Psoas muscle (tissue), 8 donors: Measurements from ENCODE around the gene PCSK5. TPM values are rescaled to one million over a fixed set of nuclear protein-coding genes. Genes with fewer than 3 reads are reported as not detected.
"Not testable (repeated sequence)": the region's sequence is repeated elsewhere in the genome, so short reads cannot be mapped to it uniquely, and the experiment has no call there.

Experiments
- ATAC-seq, 4 donors: fragments of 200-7000 bp; cut with Tn5 transposase; one replicate each; pipeline ENCODE4 v1.9.1; 2020; ENCODE audit warnings: moderate library complexity in 3 of 4, mild to moderate bottlenecking in 2 of 4
- DNase-seq, 2 donors: peaks; one replicate each; pipeline ENCODE4 v3.0.0-alpha.2; 2020
- H3K27ac ChIP-seq: fragments of 200-600 bp; one replicate; pipeline ENCODE4 v1.8.0; 2022
- H3K27me3 ChIP-seq, 3 donors: fragments of 200-600 bp in 1 of 3; one replicate each; pipeline versions ENCODE4 v1.6.1 to v1.8.0; 2013 to 2022; ENCODE audit warnings: low read length in 2 of 3, mild to moderate bottlenecking in 2 of 3, moderate library complexity in 1 of 3; ENCODE audit not compliant: insufficient read depth in 3 of 3
- H3K36me3 ChIP-seq, 2 donors: fragments of 200-600 bp in 1 of 2; one replicate each; pipeline versions ENCODE4 v1.6.1 to v1.8.0; 2013 to 2022; ENCODE audit warnings: low read depth in 1 of 2, mild to moderate bottlenecking in 1 of 2, moderate library complexity in 1 of 2; ENCODE audit not compliant: insufficient read depth in 1 of 2
- H3K4me1 ChIP-seq: fragments of 200-600 bp; one replicate; pipeline ENCODE4 v1.8.0; 2022
- H3K4me3 ChIP-seq: fragments of 200-600 bp; one replicate; pipeline ENCODE4 v1.8.0; 2022; ENCODE audit warnings: mild to moderate bottlenecking
- H3K9me3 ChIP-seq: fragments of 200-600 bp; one replicate; pipeline ENCODE4 v1.8.0; 2022
- CTCF ChIP-seq: fragments of 200-600 bp; IDR thresholded peaks from one replicate; pipeline ENCODE4 v1.8.0; 2022; ENCODE audit warnings: antibody characterized with exemption
- WGBS, 3 donors: extraction: QIAGEN DNeasy Blood & Tissue Kit; methylation state at CpG; one replicate each; pipeline versions ENCODE4 v1.1.6 to v1.1.7; 2013; 5-methylcytosine and 5-hydroxymethylcytosine counted together
- intact Hi-C, 2 donors: fragments of 100-400 bp; cut with DNase I; formaldehyde crosslinking; loops; one replicate each; pipeline versions ENCODE4 v1.11.0 to v1.14.2; 2022
- polyA plus RNA-seq, 3 donors: library from polyadenylated mRNA; stranded (reverse); fragments of 200-250 nt; gene quantifications; one replicate each; pipeline ENCODE4 v1.2.3, GENCODE V29; 2013
- total RNA-seq, 4 donors: library from RNA; stranded (reverse); fragmentation: NEBNext Ultra II Directional in 2 of 4; extraction: Animal tissue kit (Norgen Biotek cat#: 25700) in 2 of 4; gene quantifications; one replicate each; pipeline versions ENCODE4 v1.2.1 to v1.2.4, GENCODE V29; 2021 to 2023
- donor health status: healthy with polysubstance abuse.
- donor health status: DM: no; HTN: no; CAD: no; lungs with moderate emphysema.
- donor health status: Bipolar disorder and iron deficiency.
- donor health status: healthy.
- donor health status: DM: yes; HTN: yes; CAD: no.
- donor health status: DM: no; HTN: no; CAD: no.
- donor health status: DM: no; HTN: no; CAD: no.
- donor health status: DM: yes; HTN: yes; CAD: no.

The PCSK5 gene
- total and polyA plus RNA-seq, 7 donors = 0.75 to 4.4 (median 2.3) TPM

DNA sequence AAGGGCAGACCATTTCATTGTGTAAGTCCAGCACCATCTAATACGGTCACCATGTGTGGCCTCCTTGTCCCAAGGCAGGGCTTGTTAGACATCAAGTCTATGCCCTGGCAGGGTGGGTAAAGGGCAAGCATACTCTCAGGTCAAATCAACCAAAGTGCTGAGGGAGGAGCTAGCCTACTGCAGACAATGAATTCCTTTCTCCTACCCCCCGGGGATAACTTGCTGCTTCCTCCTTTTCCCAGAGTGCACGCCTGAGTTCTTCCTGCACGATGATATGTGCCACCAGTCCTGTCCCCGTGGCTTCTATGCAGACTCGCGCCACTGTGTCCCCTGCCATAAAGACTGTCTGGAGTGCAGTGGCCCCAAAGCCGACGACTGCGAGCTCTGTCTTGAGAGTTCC lies 432.3 kb downstream of the PCSK5 start:
- H3K36me3 ChIP-seq = no peaks in the 10 kb centered on the region
- no peak overlapping the region for H3K27ac ChIP-seq
- WGBS, 3 donors = 65 to 73% (median 69%) methylated on average over 10 of the region's 10 CpGs
- TF ChIP-seq CTCF = no peak
- no peak overlapping the region for H3K4me3 ChIP-seq
- DNase-seq (no peak), ATAC-seq (no peak)
- no peaks in the 10 kb centered on the region for H3K9me3 ChIP-seq
- intact Hi-C loops = no loop called here
- H3K4me1 ChIP-seq = no peaks in the 10 kb centered on the region
- no peaks in the 10 kb centered on the region for H3K27me3 ChIP-seq

GRCh38 chr9:76323490-76323889 lies 433.0 kb downstream of the PCSK5 start:
- no peak overlapping the region for H3K4me3 ChIP-seq
- no peaks in the 10 kb centered on the region for H3K27me3 ChIP-seq
- intact Hi-C loops = no loop called here
- DNase-seq (no peak), ATAC-seq (no peak)
- H3K36me3 ChIP-seq = no peaks in the 10 kb centered on the region
- no peak overlapping the region for H3K27ac ChIP-seq
- WGBS, 3 donors = 67 to 81% (median 78%) methylated on average over 2 of the region's 2 CpGs
- no peaks in the 10 kb centered on the region for H3K9me3 ChIP-seq
- H3K4me1 ChIP-seq = no peaks in the 10 kb centered on the region
- TF ChIP-seq CTCF = no peak

DNA sequence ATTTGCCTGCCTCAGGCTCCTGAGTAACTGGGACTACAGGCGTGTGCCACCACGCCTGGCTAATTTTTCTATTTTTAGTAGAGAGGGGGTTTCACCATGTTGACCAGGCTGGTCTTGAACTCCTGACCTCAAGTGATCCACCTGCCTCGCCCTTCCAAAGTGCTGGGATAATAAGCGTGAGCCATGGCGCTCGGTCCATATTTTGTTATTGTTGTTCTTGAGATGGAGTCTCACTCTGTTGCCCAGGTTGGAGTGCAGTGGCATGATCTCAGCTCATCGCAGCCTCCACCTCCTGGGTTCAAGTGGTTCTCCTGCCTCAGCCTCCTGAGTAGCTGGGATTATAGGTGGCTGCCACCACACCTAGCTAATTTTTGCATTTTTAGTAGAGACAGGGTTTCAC lies 433.6 kb downstream of the PCSK5 start:
- H3K4me3 ChIP-seq, ATAC-seq, H3K36me3 ChIP-seq, H3K4me1 ChIP-seq, H3K27me3 ChIP-seq, H3K9me3 ChIP-seq, intact Hi-C loops, DNase-seq, H3K27ac ChIP-seq: not testable (repeated sequence)
- WGBS, 3 donors = 85 to 93% (median 90%) methylated on average over 7 of the region's 7 CpGs

DNA sequence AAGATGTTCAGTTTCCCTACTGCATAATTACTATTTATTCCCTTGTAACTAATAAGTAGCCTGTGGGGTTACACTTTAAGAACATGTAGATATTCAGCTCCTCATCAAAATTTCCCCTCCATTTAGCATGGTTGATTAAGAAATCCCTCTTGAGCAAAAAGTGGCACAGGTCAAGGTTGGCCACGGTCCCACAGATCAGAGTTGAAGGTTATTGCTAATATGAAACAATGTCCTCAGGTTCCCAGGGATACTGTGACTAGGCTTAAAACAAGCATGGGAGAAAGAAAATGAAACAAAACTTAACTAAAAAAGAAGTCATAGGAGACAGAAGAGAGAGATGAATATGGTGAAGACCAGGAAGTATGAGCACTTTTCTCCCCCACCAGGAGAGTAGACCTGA lies 439.6 kb downstream of the PCSK5 start:
- Histone ChIP-seq H3K4me3 (no peak overlapping the region), H3K27ac (no peak overlapping the region), H3K4me1 (no peaks in the 10 kb centered on the region), H3K36me3 (no peaks in the 10 kb centered on the region), H3K9me3 (no peaks in the 10 kb centered on the region), H3K27me3 (peaks cover 0 to 3% (median 0%) of the 10 kb centered on the region in 3 donors)
- intact Hi-C loops = no loop called here
- no peak for TF ChIP-seq CTCF
- ATAC-seq (no peak), DNase-seq (no peak)
- 63 to 89% (median 69%) methylated on average over 1 of the region's 1 CpG for WGBS, 3 donors

GRCh38 chr9:76333388-76333787 lies 442.9 kb downstream of the PCSK5 start:
- no peak overlapping the region for H3K27ac ChIP-seq
- peaks cover 0 to 3% (median 0%) of the 10 kb centered on the region in 3 donors for H3K27me3 ChIP-seq
- intact Hi-C loops = no loop called here
- no peak for TF ChIP-seq CTCF
- 52 to 71% (median 67%) methylated on average over 3 of the region's 3 CpGs for WGBS, 3 donors
- no peaks in the 10 kb centered on the region for H3K36me3 ChIP-seq
- no peaks in the 10 kb centered on the region for H3K4me1 ChIP-seq
- H3K9me3 ChIP-seq = no peaks in the 10 kb centered on the region
- H3K4me3 ChIP-seq = no peak overlapping the region
- DNase-seq = no peak
- no peak for ATAC-seq
